Measurements from ENCODE around the gene CISTR. TPM values are rescaled to one million over a fixed set of nuclear protein-coding genes. Genes with fewer than 3 reads are reported as not detected.

Gene CISTR
- total RNA-seq, 4 donors from 2014 or later, result not detected

DNA sequence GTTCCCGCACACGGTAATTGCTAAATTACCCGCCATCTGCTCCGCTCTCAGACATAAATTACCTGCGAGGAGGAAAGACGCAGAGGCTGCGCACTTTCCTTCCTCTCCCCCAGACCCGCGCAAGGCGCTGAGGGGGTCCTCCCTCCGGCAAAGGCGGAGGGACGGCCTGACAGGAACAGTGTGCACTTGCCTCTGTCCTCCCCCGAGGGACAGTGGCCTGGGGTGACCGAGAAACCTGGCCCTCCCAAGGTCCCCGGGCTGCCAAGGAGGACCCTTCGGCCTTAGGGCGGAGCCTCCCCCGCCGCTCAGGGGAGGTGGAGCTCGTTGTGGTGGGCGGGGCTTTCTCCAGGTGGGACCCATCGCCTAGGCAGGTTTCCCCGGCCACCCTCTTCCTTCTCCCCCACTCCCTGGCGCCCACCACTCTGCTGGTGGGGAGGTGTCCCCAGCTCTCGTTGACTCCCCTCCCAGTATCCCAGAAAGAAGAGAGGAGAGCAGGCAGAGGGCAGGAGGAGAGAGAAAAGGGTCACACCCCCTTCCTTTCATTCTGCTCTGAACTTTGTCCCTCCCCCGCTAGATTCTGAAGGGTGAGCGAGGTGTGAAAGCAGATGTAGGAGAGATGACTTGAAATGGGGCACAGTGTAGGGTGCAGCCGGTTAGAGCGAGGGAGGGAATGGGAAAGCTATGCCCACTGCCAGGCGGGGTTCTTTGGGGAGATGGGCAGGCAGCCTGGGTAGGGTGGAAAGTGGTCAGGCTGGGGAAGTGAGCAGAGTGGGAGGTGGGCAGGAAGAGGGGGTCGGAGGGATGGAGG lies 13.2 kb downstream of the CISTR start:
- peak overlapping the region in 1 of 4 donors; percentile 18 for H3K4me3 ChIP-seq
- intact Hi-C loops (cut with DNase I), result no loop called here
- TF ChIP-seq EP300 (IDR thresholded peaks at IDR 0.05), result no peak
- TF ChIP-seq CTCF (IDR thresholded peaks at IDR 0.05), result no peak
- TF ChIP-seq POLR2AphosphoS5 (IDR thresholded peaks at IDR 0.05), result no peak
- TF ChIP-seq POLR2A (IDR thresholded peaks at IDR 0.05; ENCODE audit: low read depth), result no peak

GRCh38 chr12:53737951-53738405 lies 13.8 kb downstream of the CISTR start:
- H3K27ac ChIP-seq (replicated peaks in 1 of 4), result no peak overlapping the region
- H3K27me3 ChIP-seq, result peaks cover 2 to 78% (median 53%) of the 10 kb centered on the region in 4 donors
- H3K36me3 ChIP-seq, result no peaks in the 10 kb centered on the region
- no peak for DNase-seq (ENCODE audit: extremely low spot score)
- intact Hi-C loops (cut with DNase I), result no loop called here
- H3K4me1 ChIP-seq, result peaks cover 11 to 24% (median 22%) of the 10 kb centered on the region in 4 donors
- H3K4me3 ChIP-seq, result peak overlapping the region in 1 of 4 donors; percentile 18
- WGBS, result 46% methylated on average over 14 of the region's 14 CpGs
- no peak for TF ChIP-seq CTCF (IDR thresholded peaks at IDR 0.05)
- TF ChIP-seq POLR2A (IDR thresholded peaks at IDR 0.05; ENCODE audit: low read depth), result no peak
- no peak for TF ChIP-seq POLR2AphosphoS5 (IDR thresholded peaks at IDR 0.05)
- TF ChIP-seq EP300 (IDR thresholded peaks at IDR 0.05), result no peak
- no peaks in the 10 kb centered on the region for H3K9me3 ChIP-seq

More for the DNA sequence above, 13.2 kb downstream of the CISTR start:
- H3K27me3 ChIP-seq, result peaks cover 2 to 84% (median 57%) of the 10 kb centered on the region in 4 donors
- DNase-seq (ENCODE audit: extremely low spot score), result no peak
- no peaks in the 10 kb centered on the region for H3K36me3 ChIP-seq
- no peaks in the 10 kb centered on the region for H3K9me3 ChIP-seq
- peaks cover 11 to 29% (median 26%) of the 10 kb centered on the region in 4 donors for H3K4me1 ChIP-seq
- WGBS, result 17% methylated on average over 26 of the region's 32 CpGs
- no peak overlapping the region for H3K27ac ChIP-seq (replicated peaks in 1 of 4)

GRCh38 chr12:53737093-53737808 lies 14.5 kb downstream of the CISTR start:
- Histone ChIP-seq H3K27me3 (peaks cover 2 to 70% (median 47%) of the 10 kb centered on the region in 4 donors), H3K9me3 (no peaks in the 10 kb centered on the region), H3K36me3 (no peaks in the 10 kb centered on the region), H3K27ac (replicated peaks in 1 of 4) (no peak overlapping the region), H3K4me1 (peaks cover 11 to 24% (median 22%) of the 10 kb centered on the region in 4 donors), H3K4me3 (no peak overlapping the region)
- 84% methylated on average over 14 of the region's 14 CpGs for WGBS
- no peak for DNase-seq (ENCODE audit: extremely low spot score)
- TF ChIP-seq POLR2A (IDR thresholded peaks at IDR 0.05; ENCODE audit: low read depth) (no peak), POLR2AphosphoS5 (IDR thresholded peaks at IDR 0.05) (no peak), CTCF (IDR thresholded peaks at IDR 0.05) (no peak), EP300 (IDR thresholded peaks at IDR 0.05) (no peak)
- intact Hi-C loops (cut with DNase I), result no loop called here

DNA sequence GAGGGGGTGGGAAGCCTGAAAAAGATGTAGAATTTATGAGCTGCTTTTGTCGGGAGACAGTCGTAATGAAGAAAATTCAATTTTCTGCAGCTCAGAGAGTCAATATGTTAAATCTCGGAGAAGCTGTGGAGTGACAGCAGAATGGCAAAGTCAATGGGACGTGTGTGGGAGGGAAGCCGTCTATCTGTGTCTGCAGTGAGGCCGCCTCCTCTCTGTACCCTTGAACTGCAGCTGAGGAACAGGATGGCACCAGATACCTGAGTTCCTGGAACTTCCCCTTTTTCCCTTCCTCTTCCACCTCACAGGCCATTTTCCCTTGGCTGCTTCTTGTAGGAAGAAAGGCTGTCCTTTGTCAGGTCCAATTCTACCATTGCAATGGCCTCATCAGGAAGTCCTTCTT lies 15.2 kb downstream of the CISTR start:
- no peak overlapping the region for H3K4me3 ChIP-seq
- no peaks in the 10 kb centered on the region for H3K36me3 ChIP-seq
- intact Hi-C loops (cut with DNase I), result no loop called here
- no peak overlapping the region for H3K27ac ChIP-seq (replicated peaks in 1 of 4)
- peaks cover 2 to 64% (median 43%) of the 10 kb centered on the region in 4 donors for H3K27me3 ChIP-seq
- TF ChIP-seq EP300 (IDR thresholded peaks at IDR 0.05) (no peak), POLR2AphosphoS5 (IDR thresholded peaks at IDR 0.05) (no peak), CTCF (IDR thresholded peaks at IDR 0.05) (no peak), POLR2A (IDR thresholded peaks at IDR 0.05; ENCODE audit: low read depth) (no peak)
- peaks cover 11 to 24% (median 22%) of the 10 kb centered on the region in 4 donors for H3K4me1 ChIP-seq
- no peak for DNase-seq (ENCODE audit: extremely low spot score)
- WGBS, result 82% methylated on average over 6 of the region's 6 CpGs
- no peaks in the 10 kb centered on the region for H3K9me3 ChIP-seq
